ENCODE data around the gene CDC25B.

The CDC25B gene

GRCh38 chr20:3765171-3765882 is 30.8 kb upstream of the CDC25B start:
- H3K4me3 ChIP-seq (ENCODE audit: low read depth, low read length) = no peak overlapping the region
- peak; percentile 16 for DNase-seq (ENCODE audit: low read depth)
- no peak for TF ChIP-seq POLR2A (IDR thresholded peaks at IDR 0.05; ENCODE audit: extremely low read depth, insufficient read length)
- no peak for TF ChIP-seq CTCF (IDR thresholded peaks at IDR 0.05; ENCODE audit: low read depth, low read length)
- no peak for TF ChIP-seq MYC (IDR thresholded peaks at IDR 0.05; ENCODE audit: low read depth, low read length)

GRCh38 chr20:3766422-3767109 is 29.5 kb upstream of the CDC25B start:
- H3K4me3 ChIP-seq (ENCODE audit: low read depth, low read length) = peak overlapping the region; percentile 79
- TF ChIP-seq MAX (IDR thresholded peaks at IDR 0.05; ENCODE audit: low read depth, low read length) (no peak), POLR2A (IDR thresholded peaks at IDR 0.05; ENCODE audit: extremely low read depth, insufficient read length) (no peak), CTCF (IDR thresholded peaks at IDR 0.05; ENCODE audit: low read depth, low read length) (no peak), MYC (IDR thresholded peaks at IDR 0.05; ENCODE audit: low read depth, low read length) (no peak)
- DNase-seq (ENCODE audit: low read depth) = no peak

GRCh38 chr20:3767110-3767426 is 29.0 kb upstream of the CDC25B start:
- peak overlapping the region; percentile 79 for H3K4me3 ChIP-seq (ENCODE audit: low read depth, low read length)
- DNase-seq (ENCODE audit: low read depth) = peak; percentile 36
- TF ChIP-seq MYC (IDR thresholded peaks at IDR 0.05; ENCODE audit: low read depth, low read length) = no peak
- TF ChIP-seq MAX (IDR thresholded peaks at IDR 0.05; ENCODE audit: low read depth, low read length) = no peak
- no peak for TF ChIP-seq POLR2A (IDR thresholded peaks at IDR 0.05; ENCODE audit: extremely low read depth, insufficient read length)
- no peak for TF ChIP-seq CTCF (IDR thresholded peaks at IDR 0.05; ENCODE audit: low read depth, low read length)

- DNase-seq (ENCODE audit: low read depth) = no peak
- TF ChIP-seq MYC (IDR thresholded peaks at IDR 0.05; ENCODE audit: low read depth, low read length) (peak; percentile 79), POLR2A (IDR thresholded peaks at IDR 0.05; ENCODE audit: extremely low read depth, insufficient read length) (peak; percentile 84), MAX (IDR thresholded peaks at IDR 0.05; ENCODE audit: low read depth, low read length) (peak; percentile 93), CTCF (IDR thresholded peaks at IDR 0.05; ENCODE audit: low read depth, low read length) (peak; percentile 19)
- H3K4me3 ChIP-seq (ENCODE audit: low read depth, low read length) = peak within 1 kb of the TSS; percentile 79
These were observed 28.4 kb upstream of the CDC25B start, which contains the start of gene ADISSP for GRCh38 chr20:3767427-3768341. TSS of gene ADISSP (minus strand) at chr20:3767753. CDS start at chr20:3760100, 7,653 bp downstream.

- DNase-seq (ENCODE audit: low read depth) = peak; percentile 93
- peak overlapping the region; percentile 76 for H3K4me3 ChIP-seq (ENCODE audit: low read depth, low read length)
- TF ChIP-seq MAX (IDR thresholded peaks at IDR 0.05; ENCODE audit: low read depth, low read length) = peak; percentile 29; the same call in 1 of the 2 replicates
- peak; percentile 61 for TF ChIP-seq CTCF (IDR thresholded peaks at IDR 0.05; ENCODE audit: low read depth, low read length)
- TF ChIP-seq POLR2A (IDR thresholded peaks at IDR 0.05; ENCODE audit: extremely low read depth, insufficient read length) = no peak
- TF ChIP-seq MYC (IDR thresholded peaks at IDR 0.05; ENCODE audit: low read depth, low read length) = peak; percentile 64
These were observed 27.6 kb upstream of the CDC25B start for GRCh38 chr20:3768342-3769130.

Data from NB4 (cell line).